Measurements from ENCODE around the gene ASTN2.

GRCh38 chr9:117138231-117138630 is 276.6 kb downstream of the ASTN2 start:
- TF ChIP-seq, protein P1, sequence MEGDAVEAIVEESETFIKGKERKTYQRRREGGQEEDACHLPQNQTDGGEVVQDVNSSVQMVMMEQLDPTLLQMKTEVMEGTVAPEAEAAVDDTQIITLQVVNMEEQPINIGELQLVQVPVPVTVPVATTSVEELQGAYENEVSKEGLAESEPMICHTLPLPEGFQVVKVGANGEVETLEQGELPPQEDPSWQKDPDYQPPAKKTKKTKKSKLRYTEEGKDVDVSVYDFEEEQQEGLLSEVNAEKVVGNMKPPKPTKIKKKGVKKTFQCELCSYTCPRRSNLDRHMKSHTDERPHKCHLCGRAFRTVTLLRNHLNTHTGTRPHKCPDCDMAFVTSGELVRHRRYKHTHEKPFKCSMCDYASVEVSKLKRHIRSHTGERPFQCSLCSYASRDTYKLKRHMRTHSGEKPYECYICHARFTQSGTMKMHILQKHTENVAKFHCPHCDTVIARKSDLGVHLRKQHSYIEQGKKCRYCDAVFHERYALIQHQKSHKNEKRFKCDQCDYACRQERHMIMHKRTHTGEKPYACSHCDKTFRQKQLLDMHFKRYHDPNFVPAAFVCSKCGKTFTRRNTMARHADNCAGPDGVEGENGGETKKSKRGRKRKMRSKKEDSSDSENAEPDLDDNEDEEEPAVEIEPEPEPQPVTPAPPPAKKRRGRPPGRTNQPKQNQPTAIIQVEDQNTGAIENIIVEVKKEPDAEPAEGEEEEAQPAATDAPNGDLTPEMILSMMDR (IDR thresholded peaks at IDR 0.05; ENCODE audit: low read length): no peak
- no peak for TF ChIP-seq EZH2phosphoT487 (IDR thresholded peaks at IDR 0.05; ENCODE audit: low read length)

All from MM.1S (cell line).